A673 (cell line): ENCODE results near the gene BBS9.

Experiments
- EZH2 ChIP-seq: fragments of 200-600 bp; sonication (generic); IDR thresholded peaks from 2 replicates; pipeline ENCODE4 v1.6.1; 2017; ENCODE audit warnings: borderline replicate concordance, low read depth, mild to moderate bottlenecking, mixed read lengths, antibody characterized with exemption, low read length; ENCODE audit not compliant: poor library complexity, severe bottlenecking
- TF ChIP-seq, protein P1 (sequence below): fragments of 300-800, 200-600 bp; sonication (generic); conservative IDR thresholded peaks from 2 replicates; pipeline ENCODE4 v1.5.1; 2017; ENCODE audit warnings: low read depth, mild to moderate bottlenecking, antibody characterized with exemption, low read length, moderate library complexity, mixed read lengths

- TF ChIP-seq, protein P1, sequence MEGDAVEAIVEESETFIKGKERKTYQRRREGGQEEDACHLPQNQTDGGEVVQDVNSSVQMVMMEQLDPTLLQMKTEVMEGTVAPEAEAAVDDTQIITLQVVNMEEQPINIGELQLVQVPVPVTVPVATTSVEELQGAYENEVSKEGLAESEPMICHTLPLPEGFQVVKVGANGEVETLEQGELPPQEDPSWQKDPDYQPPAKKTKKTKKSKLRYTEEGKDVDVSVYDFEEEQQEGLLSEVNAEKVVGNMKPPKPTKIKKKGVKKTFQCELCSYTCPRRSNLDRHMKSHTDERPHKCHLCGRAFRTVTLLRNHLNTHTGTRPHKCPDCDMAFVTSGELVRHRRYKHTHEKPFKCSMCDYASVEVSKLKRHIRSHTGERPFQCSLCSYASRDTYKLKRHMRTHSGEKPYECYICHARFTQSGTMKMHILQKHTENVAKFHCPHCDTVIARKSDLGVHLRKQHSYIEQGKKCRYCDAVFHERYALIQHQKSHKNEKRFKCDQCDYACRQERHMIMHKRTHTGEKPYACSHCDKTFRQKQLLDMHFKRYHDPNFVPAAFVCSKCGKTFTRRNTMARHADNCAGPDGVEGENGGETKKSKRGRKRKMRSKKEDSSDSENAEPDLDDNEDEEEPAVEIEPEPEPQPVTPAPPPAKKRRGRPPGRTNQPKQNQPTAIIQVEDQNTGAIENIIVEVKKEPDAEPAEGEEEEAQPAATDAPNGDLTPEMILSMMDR: no peak
- no peak for TF ChIP-seq EZH2
Observed at GRCh38 chr7:33262476-33262875, 133.1 kb downstream of the BBS9 start.
